Measurements from ENCODE around the gene GPR55. TPM values are rescaled to one million over a fixed set of nuclear protein-coding genes. Genes with fewer than 3 reads are reported as not detected.

Gene GPR55
- polyA plus RNA-seq, 4 donors: 0.22 to 1.6 (median 0.56) TPM

GRCh38 chr2:230946429-230947234 is 21.6 kb upstream of the GPR55 start:
- no peaks in the 10 kb centered on the region for H3K27me3 ChIP-seq (ENCODE audit: control insufficient read depth in 3 of 3, insufficient read depth in 3 of 3, low read length in 3 of 3)
- DNase-seq (no peak), FAIRE-seq (no peak)
- H3K4me3 ChIP-seq (ENCODE audit: low read depth in 1 of 3, low read length in 3 of 3): no peak overlapping the region
- no peaks in the 10 kb centered on the region for H3K4me1 ChIP-seq (ENCODE audit: control insufficient read depth in 3 of 3, insufficient read depth in 2 of 3, low read depth in 1 of 3, low read length in 2 of 3)
- no peaks in the 10 kb centered on the region for H3K9me3 ChIP-seq (ENCODE audit: control insufficient read depth in 2 of 2, insufficient read depth in 1 of 2, low read depth in 1 of 2, low read length in 1 of 2)
- H3K27ac ChIP-seq (ENCODE audit: low read depth in 1 of 3, low read length in 2 of 3): no peak overlapping the region
- 74 to 85% (median 76%) methylated on average over 7 of the region's 7 CpGs for WGBS, 3 donors
- H3K36me3 ChIP-seq (ENCODE audit: control insufficient read depth in 3 of 3, insufficient read depth in 2 of 3, low read depth in 1 of 3, low read length in 3 of 3): no peaks in the 10 kb centered on the region

GRCh38 chr2:230944757-230945372 is 19.8 kb upstream of the GPR55 start:
- H3K36me3 ChIP-seq (ENCODE audit: control insufficient read depth in 3 of 3, insufficient read depth in 2 of 3, low read depth in 1 of 3, low read length in 3 of 3): no peaks in the 10 kb centered on the region
- DNase-seq (no peak), FAIRE-seq (no peak)
- 79 to 94% (median 93%) methylated on average over 21 of the region's 21 CpGs for WGBS, 3 donors
- H3K4me3 ChIP-seq (ENCODE audit: low read depth in 1 of 3, low read length in 3 of 3): peak overlapping the region in 1 of 3 donors; percentile 33
- H3K27ac ChIP-seq (ENCODE audit: low read depth in 1 of 3, low read length in 2 of 3): peak overlapping the region in 1 of 3 donors; percentile 73
- H3K9me3 ChIP-seq (ENCODE audit: control insufficient read depth in 2 of 2, insufficient read depth in 1 of 2, low read depth in 1 of 2, low read length in 1 of 2): no peaks in the 10 kb centered on the region
- H3K4me1 ChIP-seq (ENCODE audit: control insufficient read depth in 3 of 3, insufficient read depth in 2 of 3, low read depth in 1 of 3, low read length in 2 of 3): no peaks in the 10 kb centered on the region
- no peaks in the 10 kb centered on the region for H3K27me3 ChIP-seq (ENCODE audit: control insufficient read depth in 3 of 3, insufficient read depth in 3 of 3, low read length in 3 of 3)

DNA sequence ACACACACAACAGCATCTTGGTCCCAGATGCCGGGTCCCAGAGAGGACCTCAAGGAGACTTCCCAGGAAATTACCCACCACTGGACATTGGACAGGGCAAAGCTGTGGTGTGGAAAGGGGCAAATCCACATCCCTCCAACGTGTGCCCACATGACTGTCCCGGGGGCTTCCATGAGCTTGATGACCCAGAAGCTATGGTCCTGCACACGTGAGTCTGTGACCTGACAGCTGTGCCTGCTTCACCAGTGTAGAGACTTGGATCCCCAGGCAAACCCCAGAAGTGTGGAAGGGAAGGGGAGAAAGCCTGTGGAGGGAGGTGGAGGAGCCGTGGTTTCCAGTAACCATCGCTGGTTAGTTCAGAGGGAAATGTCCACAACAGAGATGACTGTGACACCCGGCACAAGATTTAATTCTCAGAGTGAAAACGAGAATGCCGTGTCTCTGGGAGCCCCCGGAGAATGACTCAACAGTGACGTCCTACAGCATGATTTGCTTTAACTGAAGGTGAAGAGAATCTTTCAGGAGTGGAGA is 19.1 kb upstream of the GPR55 start:
- H3K27ac ChIP-seq (ENCODE audit: low read depth in 1 of 3, low read length in 2 of 3): peak overlapping the region in 2 of 3 donors; percentile 1 to 64
- no peak for FAIRE-seq
- H3K36me3 ChIP-seq (ENCODE audit: control insufficient read depth in 3 of 3, insufficient read depth in 2 of 3, low read depth in 1 of 3, low read length in 3 of 3): no peaks in the 10 kb centered on the region
- H3K27me3 ChIP-seq (ENCODE audit: control insufficient read depth in 3 of 3, insufficient read depth in 3 of 3, low read length in 3 of 3): no peaks in the 10 kb centered on the region
- H3K9me3 ChIP-seq (ENCODE audit: control insufficient read depth in 2 of 2, insufficient read depth in 1 of 2, low read depth in 1 of 2, low read length in 1 of 2): no peaks in the 10 kb centered on the region
- WGBS, 3 donors: 66 to 74% (median 67%) methylated on average over 11 of the region's 11 CpGs
- no peaks in the 10 kb centered on the region for H3K4me1 ChIP-seq (ENCODE audit: control insufficient read depth in 3 of 3, insufficient read depth in 2 of 3, low read depth in 1 of 3, low read length in 2 of 3)
- DNase-seq: no peak
- H3K4me3 ChIP-seq (ENCODE audit: low read depth in 1 of 3, low read length in 3 of 3): peak overlapping the region in 1 of 3 donors; percentile 36

DNA sequence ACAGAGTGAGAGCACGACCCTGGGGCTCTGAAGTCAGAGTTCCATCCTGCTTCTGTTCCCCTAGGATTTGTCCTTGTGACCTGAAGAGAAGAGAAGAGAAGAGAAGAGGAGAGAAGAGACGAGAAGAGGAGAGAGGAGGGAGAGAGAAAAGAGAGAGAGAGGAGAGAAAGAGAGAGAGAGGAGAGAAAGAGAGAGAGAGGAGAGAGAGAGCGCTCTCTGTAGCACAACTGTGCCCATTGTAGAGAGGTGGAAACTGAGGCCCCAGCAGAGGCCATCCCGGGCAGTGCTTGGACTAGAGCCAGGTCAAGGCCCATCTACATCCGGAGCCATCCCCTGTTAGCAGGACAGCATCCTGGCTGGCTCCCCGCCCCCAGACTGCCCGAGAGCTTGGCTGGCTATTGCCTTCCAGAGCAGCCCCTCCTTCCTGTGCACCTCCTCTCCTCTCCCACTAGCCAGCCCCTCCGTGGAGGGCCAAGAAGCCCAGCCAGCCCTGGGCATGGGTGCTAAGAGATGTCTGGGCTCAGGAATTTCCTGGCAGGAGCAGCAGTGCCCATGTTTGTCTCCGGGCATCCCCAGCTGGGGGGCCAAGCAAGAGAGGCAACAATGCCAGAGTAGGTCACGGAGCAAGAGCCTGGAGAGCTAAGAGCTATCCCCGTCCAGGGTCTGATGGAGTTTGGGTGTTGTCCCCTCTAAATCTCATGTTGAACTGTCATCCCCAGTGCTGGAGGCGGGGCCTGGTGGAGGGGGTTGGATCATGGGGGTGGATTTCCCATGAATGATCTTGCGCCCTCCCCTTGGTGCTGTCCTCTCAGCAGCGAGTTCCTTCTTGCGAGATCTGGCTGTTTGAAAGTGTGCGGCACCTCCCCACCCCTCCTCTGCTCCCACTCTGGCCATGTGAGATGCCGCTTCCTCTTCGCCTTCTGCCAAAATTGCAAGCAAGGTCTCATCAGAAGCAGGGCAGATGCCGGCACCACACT is 18.2 kb upstream of the GPR55 start:
- DNase-seq: peak in 1 of 2 donors; percentile 25
- Histone ChIP-seq H3K27ac (ENCODE audit: low read depth in 1 of 3, low read length in 2 of 3) (no peak overlapping the region), H3K36me3 (ENCODE audit: control insufficient read depth in 3 of 3, insufficient read depth in 2 of 3, low read depth in 1 of 3, low read length in 3 of 3) (no peaks in the 10 kb centered on the region), H3K4me3 (ENCODE audit: low read depth in 1 of 3, low read length in 3 of 3) (no peak overlapping the region), H3K4me1 (ENCODE audit: control insufficient read depth in 3 of 3, insufficient read depth in 2 of 3, low read depth in 1 of 3, low read length in 2 of 3) (no peaks in the 10 kb centered on the region), H3K9me3 (ENCODE audit: control insufficient read depth in 2 of 2, insufficient read depth in 1 of 2, low read depth in 1 of 2, low read length in 1 of 2) (peaks cover 0 to 2% of the 10 kb centered on the region in 2 donors), H3K27me3 (ENCODE audit: control insufficient read depth in 3 of 3, insufficient read depth in 3 of 3, low read length in 3 of 3) (no peaks in the 10 kb centered on the region)
- FAIRE-seq: no peak
- WGBS, 3 donors: 60 to 67% (median 60%) methylated on average over 19 of the region's 19 CpGs

DNA sequence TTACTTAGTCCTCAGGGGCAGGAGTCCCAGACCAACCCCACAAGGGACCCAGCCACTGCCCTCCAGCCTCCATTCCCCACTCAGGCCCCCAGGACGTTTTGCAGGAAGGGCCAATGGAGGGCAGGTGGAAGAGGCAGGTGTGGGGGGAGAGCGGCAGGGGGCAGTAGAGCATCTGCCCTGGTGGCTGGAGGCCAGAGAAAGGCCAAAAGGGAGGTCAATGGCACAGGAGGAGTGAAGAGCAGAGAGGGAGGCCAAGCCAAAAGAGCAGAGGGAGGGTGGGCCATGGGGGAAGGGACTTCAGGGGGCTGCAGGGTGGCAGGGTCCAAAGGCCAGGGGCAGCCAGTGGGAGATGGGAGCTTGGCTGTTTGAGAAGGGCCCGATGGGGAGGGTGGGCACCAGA is 17.3 kb upstream of the GPR55 start:
- WGBS, 3 donors: 48 to 77% (median 50%) methylated on average over 3 of the region's 3 CpGs
- H3K4me1 ChIP-seq (ENCODE audit: control insufficient read depth in 3 of 3, insufficient read depth in 2 of 3, low read depth in 1 of 3, low read length in 2 of 3): no peaks in the 10 kb centered on the region
- no peak for DNase-seq
- no peaks in the 10 kb centered on the region for H3K36me3 ChIP-seq (ENCODE audit: control insufficient read depth in 3 of 3, insufficient read depth in 2 of 3, low read depth in 1 of 3, low read length in 3 of 3)
- FAIRE-seq: no peak
- no peak overlapping the region for H3K27ac ChIP-seq (ENCODE audit: low read depth in 1 of 3, low read length in 2 of 3)
- no peaks in the 10 kb centered on the region for H3K27me3 ChIP-seq (ENCODE audit: control insufficient read depth in 3 of 3, insufficient read depth in 3 of 3, low read length in 3 of 3)
- H3K4me3 ChIP-seq (ENCODE audit: low read depth in 1 of 3, low read length in 3 of 3): no peak overlapping the region
- peaks cover 0 to 7% of the 10 kb centered on the region in 2 donors for H3K9me3 ChIP-seq (ENCODE audit: control insufficient read depth in 2 of 2, insufficient read depth in 1 of 2, low read depth in 1 of 2, low read length in 1 of 2)

DNA sequence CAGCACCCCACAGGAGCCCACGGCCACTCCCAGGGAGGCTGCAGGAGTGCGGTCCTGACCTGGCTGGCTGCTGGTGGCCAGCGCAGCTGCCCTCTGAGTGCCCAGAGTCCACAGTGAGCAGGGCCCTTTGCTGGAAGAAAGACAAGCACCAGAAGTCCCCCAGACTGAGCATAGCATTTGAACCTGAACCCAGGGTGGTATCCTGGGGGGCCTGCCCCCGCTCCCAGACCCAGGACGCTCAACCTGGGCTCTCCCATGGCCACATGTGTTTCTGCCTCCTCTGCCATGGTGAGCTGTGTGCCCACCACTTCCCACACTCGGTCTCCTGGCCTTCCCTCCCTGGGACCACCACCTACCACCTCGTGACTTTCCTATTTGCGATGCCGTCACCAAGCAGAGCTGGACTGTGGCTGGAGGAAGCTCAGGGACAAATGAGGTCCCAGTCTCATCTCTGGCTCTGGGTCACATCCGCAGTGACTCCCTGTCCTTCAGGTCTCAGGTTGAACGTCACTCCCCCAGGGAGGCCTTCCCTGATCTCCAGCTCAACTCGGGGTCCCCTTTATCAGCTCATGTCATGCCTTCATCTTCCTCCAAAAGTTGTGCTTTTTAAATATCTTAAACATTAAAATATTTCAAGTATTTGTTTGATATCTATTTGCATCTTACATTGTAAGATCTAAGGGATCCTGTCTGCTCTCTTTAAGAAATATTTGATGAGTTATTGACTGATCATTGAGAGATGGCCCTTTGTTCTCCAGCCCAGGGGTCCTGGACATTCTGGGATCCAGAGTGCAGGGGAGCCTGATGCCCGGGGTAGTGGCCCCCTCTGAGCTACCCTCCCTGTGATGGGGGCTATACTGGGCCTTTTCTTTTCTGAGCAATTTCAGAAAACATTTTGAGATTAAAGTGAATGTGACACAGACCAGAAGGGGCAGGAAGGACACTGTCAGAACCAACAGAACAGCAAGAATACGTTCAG is 16.4 kb upstream of the GPR55 start:
- no peaks in the 10 kb centered on the region for H3K4me1 ChIP-seq (ENCODE audit: control insufficient read depth in 3 of 3, insufficient read depth in 2 of 3, low read depth in 1 of 3, low read length in 2 of 3)
- DNase-seq: no peak
- H3K27ac ChIP-seq (ENCODE audit: low read depth in 1 of 3, low read length in 2 of 3): no peak overlapping the region
- no peak for FAIRE-seq
- peaks cover 0 to 12% of the 10 kb centered on the region in 2 donors for H3K9me3 ChIP-seq (ENCODE audit: control insufficient read depth in 2 of 2, insufficient read depth in 1 of 2, low read depth in 1 of 2, low read length in 1 of 2)
- 73 to 77% (median 75%) methylated on average over 14 of the region's 14 CpGs for WGBS, 3 donors
- H3K36me3 ChIP-seq (ENCODE audit: control insufficient read depth in 3 of 3, insufficient read depth in 2 of 3, low read depth in 1 of 3, low read length in 3 of 3): no peaks in the 10 kb centered on the region
- no peaks in the 10 kb centered on the region for H3K27me3 ChIP-seq (ENCODE audit: control insufficient read depth in 3 of 3, insufficient read depth in 3 of 3, low read length in 3 of 3)
- no peak overlapping the region for H3K4me3 ChIP-seq (ENCODE audit: low read depth in 1 of 3, low read length in 3 of 3)

GRCh38 chr2:230940471-230940815 is 15.4 kb upstream of the GPR55 start:
- FAIRE-seq (no peak), DNase-seq (no peak)
- H3K9me3 ChIP-seq (ENCODE audit: control insufficient read depth in 2 of 2, insufficient read depth in 1 of 2, low read depth in 1 of 2, low read length in 1 of 2): peaks cover 0 to 12% of the 10 kb centered on the region in 2 donors
- no peaks in the 10 kb centered on the region for H3K27me3 ChIP-seq (ENCODE audit: control insufficient read depth in 3 of 3, insufficient read depth in 3 of 3, low read length in 3 of 3)
- H3K27ac ChIP-seq (ENCODE audit: low read depth in 1 of 3, low read length in 2 of 3): no peak overlapping the region
- no peaks in the 10 kb centered on the region for H3K4me1 ChIP-seq (ENCODE audit: control insufficient read depth in 3 of 3, insufficient read depth in 2 of 3, low read depth in 1 of 3, low read length in 2 of 3)
- 69 to 78% (median 76%) methylated on average over 9 of the region's 9 CpGs for WGBS, 3 donors
- H3K36me3 ChIP-seq (ENCODE audit: control insufficient read depth in 3 of 3, insufficient read depth in 2 of 3, low read depth in 1 of 3, low read length in 3 of 3): no peaks in the 10 kb centered on the region
- H3K4me3 ChIP-seq (ENCODE audit: low read depth in 1 of 3, low read length in 3 of 3): no peak overlapping the region
